HG03354 (cell line): ENCODE measurements around the gene STX1B.
"Not testable (repeated sequence)": the region's sequence is repeated elsewhere in the genome, so short reads cannot be mapped to it uniquely, and the experiment has no call there.

Source experiments
- ATAC-seq: cut with Tn5 transposase; IDR thresholded peaks from one replicate; pipeline ENCODE4 v1.9.1; 2021; ENCODE audit warnings: mild to moderate bottlenecking; ENCODE audit not compliant: unreplicated experiment, poor library complexity, severe bottlenecking

The STX1B gene

GRCh38 chr16:30939571-30939970 lies 70.9 kb downstream of the STX1B start:
- ATAC-seq: not testable (repeated sequence)
